GM21367 (cell line): ENCODE results near the gene CST3.
"Not testable (repeated sequence)": the region's sequence is repeated elsewhere in the genome, so short reads cannot be mapped to it uniquely, and the experiment has no call there.

Experiments used
- ATAC-seq: cut with Tn5 transposase; IDR thresholded peaks from one replicate; pipeline ENCODE4 v1.9.1; 2021; ENCODE audit not compliant: unreplicated experiment

CST3 gene

GRCh38 chr20:23662276-23662870, 24.6 kb upstream of the CST3 start:
- ATAC-seq, result no peak

- no peak for ATAC-seq
These were observed 23.3 kb upstream of the CST3 start for GRCh38 chr20:23661002-23661429.

GRCh38 chr20:23659989-23660837, 22.5 kb upstream of the CST3 start:
- no peak for ATAC-seq

GRCh38 chr20:23659610-23659988, 21.8 kb upstream of the CST3 start:
- not testable (repeated sequence) for ATAC-seq

- no peak for ATAC-seq
These were observed 21.3 kb upstream of the CST3 start for GRCh38 chr20:23658989-23659609.

- no peak for ATAC-seq
These were observed 20.6 kb upstream of the CST3 start for GRCh38 chr20:23658336-23658735.

- no peak for ATAC-seq
These were observed 19.4 kb upstream of the CST3 start for GRCh38 chr20:23657202-23657601.

- ATAC-seq, result no peak
These were observed 18.6 kb upstream of the CST3 start for GRCh38 chr20:23656372-23656771.

GRCh38 chr20:23655491-23656211, 17.9 kb upstream of the CST3 start:
- no peak for ATAC-seq

GRCh38 chr20:23654717-23655116, 17.0 kb upstream of the CST3 start:
- ATAC-seq, result no peak

- ATAC-seq, result no peak
These were observed 16.2 kb upstream of the CST3 start for GRCh38 chr20:23654000-23654399.

GRCh38 chr20:23653400-23653938, 15.7 kb upstream of the CST3 start:
- ATAC-seq, result no peak

GRCh38 chr20:23652926-23653325, 15.2 kb upstream of the CST3 start:
- ATAC-seq, result no peak

- no peak for ATAC-seq
These were observed 14.6 kb upstream of the CST3 start for GRCh38 chr20:23652371-23652770.

GRCh38 chr20:23651117-23651516, 13.4 kb upstream of the CST3 start:
- no peak for ATAC-seq

GRCh38 chr20:23649830-23650417, 12.2 kb upstream of the CST3 start:
- no peak for ATAC-seq

GRCh38 chr20:23649242-23649641, 11.5 kb upstream of the CST3 start:
- ATAC-seq, result no peak

GRCh38 chr20:23647346-23647745, 9.6 kb upstream of the CST3 start:
- no peak for ATAC-seq

- ATAC-seq, result no peak
These were observed 8.5 kb upstream of the CST3 start for GRCh38 chr20:23646106-23646873.

- ATAC-seq, result no peak
These were observed 7.8 kb upstream of the CST3 start for GRCh38 chr20:23645575-23645974.
